ENCODE measurements around the gene ZMYND8.

DNA sequence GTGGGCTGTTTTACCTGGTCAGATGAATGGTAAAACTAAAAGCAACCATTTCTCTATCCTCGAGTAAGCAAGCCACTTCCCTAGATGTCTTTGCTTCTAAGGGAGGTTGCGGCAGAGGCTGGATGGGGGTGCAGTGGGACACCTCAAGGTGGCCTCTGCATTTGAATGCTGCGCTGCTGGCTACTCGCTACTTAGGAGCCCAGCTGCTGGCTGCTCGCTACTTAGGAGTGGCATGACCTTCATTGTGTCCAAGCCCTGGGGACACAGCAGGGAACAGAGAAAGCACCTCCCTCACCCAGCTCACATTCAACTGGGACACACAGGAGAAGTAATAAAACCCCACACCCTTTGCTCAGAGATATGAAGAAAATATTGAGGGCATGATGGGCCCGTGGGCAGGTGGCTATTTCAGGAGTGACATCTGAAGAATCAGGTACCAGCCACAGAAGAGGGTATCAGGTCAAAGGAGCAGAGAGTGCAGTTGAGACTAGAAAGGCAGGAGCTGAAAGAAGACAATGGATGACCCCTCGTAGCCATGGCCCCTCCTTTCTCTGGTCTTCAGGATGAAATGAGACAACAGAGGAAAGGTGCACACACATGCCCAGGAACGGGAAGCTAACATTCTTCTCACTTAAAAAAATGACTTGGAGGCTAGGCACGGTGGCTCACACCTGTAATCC lies 149.4 kb downstream of the ZMYND8 start:
- TF ChIP-seq GATA2 (IDR thresholded peaks at IDR 0.05; ENCODE audit: low read depth, low read length) (no peak), GATA3 (IDR thresholded peaks at IDR 0.05; ENCODE audit: low read depth, low read length) (no peak)

Measured in SH-SY5Y (cell line).